Measurements from ENCODE around the gene SPTBN4. TPM values are rescaled to one million over a fixed set of nuclear protein-coding genes. Genes with fewer than 3 reads are reported as not detected.
"Not testable (repeated sequence)": the region's sequence is repeated elsewhere in the genome, so short reads cannot be mapped to it uniquely, and the experiment has no call there.

The SPTBN4 gene
- total RNA-seq, 2 experiments from 2014 or later: 1.3 to 2.3 TPM

- CTCF ChIA-PET: no interaction called here
- Mint-ChIP-seq H3K36me3 (ENCODE audit: low read depth) (no peaks in the 10 kb centered on the region), H3K9me3 (no peaks in the 10 kb centered on the region), H3K27me3 (peaks cover 2% of the 10 kb centered on the region), H3K4me1 (ENCODE audit: low read depth) (peaks cover 2% of the 10 kb centered on the region), H3K4me3 (no peak overlapping the region), H3K27ac (no peak overlapping the region)
- intact Hi-C loops (cut with micrococcal nuclease): no loop called here
- no peak for ATAC-seq
- no peak for TF ChIP-seq CTCF (IDR thresholded peaks at IDR 0.05)
- no peak for DNase-seq
- POLR2A ChIA-PET: no interaction called here
Measured at GRCh38 chr19:40472516-40472915, 5.7 kb downstream of the SPTBN4 start.

- no peaks in the 10 kb centered on the region for H3K9me3 Mint-ChIP-seq
- CTCF ChIA-PET: interaction anchor here (1.3 kb wide), 1 partner anchor 10 kb away, joined by 4 read pairs; no protein-coding TSS in a partner anchor
- intact Hi-C loops (cut with micrococcal nuclease): no loop called here
Measured at GRCh38 chr19:40474737-40475136, 7.9 kb downstream of the SPTBN4 start.

GRCh38 chr19:40475878-40476644, 9.3 kb downstream of the SPTBN4 start:
- H3K27ac Mint-ChIP-seq; intact Hi-C loops (cut with micrococcal nuclease): not testable (repeated sequence)
- CTCF ChIA-PET: interaction anchor here (1.4 kb wide), 1 partner anchor 159 kb away, joined by 4 read pairs; no protein-coding TSS in a partner anchor

More at GRCh38 chr19:40474737-40475136, 7.9 kb downstream of the SPTBN4 start:
- Mint-ChIP-seq H3K27ac (no peak overlapping the region), H3K36me3 (ENCODE audit: low read depth) (no peaks in the 10 kb centered on the region), H3K4me1 (ENCODE audit: low read depth) (peaks cover 2% of the 10 kb centered on the region), H3K4me3 (no peak overlapping the region), H3K27me3 (peaks cover 1% of the 10 kb centered on the region)
- DNase-seq (no peak), ATAC-seq (no peak)
- TF ChIP-seq CTCF (IDR thresholded peaks at IDR 0.05): no peak
- POLR2A ChIA-PET: no interaction called here

GRCh38 chr19:40486017-40486416, 19.2 kb downstream of the SPTBN4 start:
- TF ChIP-seq CTCF (IDR thresholded peaks at IDR 0.05): no peak
- H3K9me3 Mint-ChIP-seq: no peaks in the 10 kb centered on the region
- no peak overlapping the region for H3K4me3 Mint-ChIP-seq
- ATAC-seq: no peak
- intact Hi-C loops (cut with micrococcal nuclease): no loop called here
- no peaks in the 10 kb centered on the region for H3K36me3 Mint-ChIP-seq (ENCODE audit: low read depth)
- DNase-seq: no peak
- ChIA-PET POLR2A (interaction anchor here (0.6 to 0.7 kb wide), 2 partner anchors 93 to 237 kb away, joined by 3 read pairs; no protein-coding TSS in a partner anchor), CTCF (no interaction called here)
- peaks cover 18% of the 10 kb centered on the region for H3K27me3 Mint-ChIP-seq
- no peak overlapping the region for H3K27ac Mint-ChIP-seq
- H3K4me1 Mint-ChIP-seq (ENCODE audit: low read depth): peaks cover 6% of the 10 kb centered on the region

More at GRCh38 chr19:40475878-40476644, 9.3 kb downstream of the SPTBN4 start:
- H3K9me3 Mint-ChIP-seq; H3K4me3 Mint-ChIP-seq; H3K36me3 Mint-ChIP-seq (ENCODE audit: low read depth); H3K4me1 Mint-ChIP-seq (ENCODE audit: low read depth); POLR2A ChIA-PET; H3K27me3 Mint-ChIP-seq; DNase-seq: not testable (repeated sequence)
- ATAC-seq: peak; percentile 53

- POLR2A ChIA-PET: no interaction called here
- Mint-ChIP-seq H3K4me3 (no peak overlapping the region), H3K27ac (no peak overlapping the region), H3K9me3 (no peaks in the 10 kb centered on the region), H3K27me3 (peaks cover 17% of the 10 kb centered on the region), H3K36me3 (ENCODE audit: low read depth) (no peaks in the 10 kb centered on the region), H3K4me1 (ENCODE audit: low read depth) (peaks cover 6% of the 10 kb centered on the region)
- CTCF ChIA-PET: no interaction called here
- TF ChIP-seq CTCF (IDR thresholded peaks at IDR 0.05): no peak
- ATAC-seq: no peak
- intact Hi-C loops (cut with micrococcal nuclease): no loop called here
- no peak for DNase-seq
Measured at GRCh38 chr19:40489882-40490230, 23.1 kb downstream of the SPTBN4 start.

All from activated CD8-positive, alpha-beta T cell treated with anti-CD3 and anti-CD28 coated beads for 36 hours (primary cell).